IPS-15b (cell line): ENCODE results near the gene CATSPERE.
"Not testable (repeated sequence)": the region's sequence is repeated elsewhere in the genome, so short reads cannot be mapped to it uniquely, and the experiment has no call there.

Experiments used
- H3K27me3 ChIP-seq: one replicate; pipeline ENCODE4 v1.6.1; 2013; ENCODE audit warnings: low read length; ENCODE audit not compliant: control insufficient read depth, insufficient read depth
- H3K36me3 ChIP-seq: one replicate; pipeline ENCODE4 v1.6.1; 2013; ENCODE audit warnings: low read length; ENCODE audit not compliant: control insufficient read depth, insufficient read depth
- H3K4me1 ChIP-seq: one replicate; pipeline ENCODE4 v1.6.1; 2013; ENCODE audit warnings: mild to moderate bottlenecking, low read length; ENCODE audit not compliant: control insufficient read depth, insufficient read depth
- H3K4me3 ChIP-seq: one replicate; pipeline ENCODE4 v1.5.1; 2013; ENCODE audit warnings: low read depth, low read length
- H3K9ac ChIP-seq: one replicate; pipeline ENCODE4 v1.6.1; 2013; ENCODE audit warnings: low read depth, mild to moderate bottlenecking, low read length
- H3K9me3 ChIP-seq: one replicate; pipeline ENCODE4 v1.6.1; 2013; ENCODE audit warnings: mild to moderate bottlenecking, low read length; ENCODE audit not compliant: control insufficient read depth, insufficient read depth

The CATSPERE gene

DNA sequence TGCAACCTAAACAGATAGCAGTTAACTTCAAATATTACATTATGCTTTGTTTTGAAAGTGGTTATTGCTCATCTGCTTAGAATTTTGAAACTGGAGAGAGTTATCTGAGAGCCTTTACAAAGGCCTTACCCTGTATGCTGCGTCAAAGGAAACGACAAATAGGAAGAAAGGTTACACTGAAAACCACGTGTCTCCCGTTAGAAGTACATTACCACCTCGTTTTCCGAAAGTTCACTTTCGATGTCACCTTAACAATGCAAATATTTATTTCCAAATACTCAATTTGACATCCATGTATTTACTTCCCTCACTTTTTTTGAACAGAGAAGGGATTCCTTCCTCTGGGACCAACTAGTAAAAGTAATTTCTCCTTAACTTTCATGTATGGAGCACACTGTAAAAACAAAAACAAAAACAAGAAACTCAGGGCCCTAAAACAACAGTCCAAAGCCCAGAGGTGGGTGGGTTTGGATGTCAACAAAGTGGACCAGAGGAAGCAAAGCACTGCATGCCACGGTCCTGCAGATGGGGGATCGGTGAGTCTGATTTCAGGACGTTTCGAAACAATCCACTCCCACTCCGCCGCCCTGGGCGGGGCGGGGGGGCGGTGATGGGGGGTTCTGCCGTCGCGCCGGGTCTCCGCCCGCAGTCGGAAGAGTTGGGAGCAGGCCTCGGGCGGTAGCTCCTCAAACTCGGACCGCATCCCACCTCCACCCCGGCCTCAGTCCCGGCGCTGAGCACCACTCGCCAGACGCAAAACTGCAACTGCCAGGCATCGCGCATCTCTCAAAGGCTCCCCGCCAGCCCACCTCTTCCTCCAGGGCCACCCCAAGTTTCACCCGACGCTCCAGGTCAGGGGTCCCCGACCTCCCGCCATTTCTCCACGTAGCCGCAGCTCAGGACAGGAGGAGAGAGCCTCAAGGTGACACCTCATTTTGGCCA lies 10.2 kb upstream of the CATSPERE start:
- Histone ChIP-seq H3K4me1 (peaks cover 49% of the 10 kb centered on the region), H3K9me3 (no peaks in the 10 kb centered on the region), H3K4me3 (peak overlapping the region; percentile 93), H3K27me3 (no peaks in the 10 kb centered on the region), H3K36me3 (no peaks in the 10 kb centered on the region), H3K9ac (peak overlapping the region; percentile 91)

GRCh38 chr1:244451539-244451950 lies 9.5 kb upstream of the CATSPERE start, which contains the start of gene ADSS2:
Gene ADSS2 (minus strand): TSS chr1:244451909. CDS start chr1:244451817, 92 bp downstream.
- peak within 1 kb of the TSS; percentile 93 for H3K4me3 ChIP-seq
- peaks cover 45% of the 10 kb centered on the region for H3K4me1 ChIP-seq
- H3K9ac ChIP-seq = peak within 1 kb of the TSS; percentile 91
- H3K9me3 ChIP-seq = no peaks in the 10 kb centered on the region
- H3K27me3 ChIP-seq = no peaks in the 10 kb centered on the region
- H3K36me3 ChIP-seq = no peaks in the 10 kb centered on the region

- no peak overlapping the region for H3K9ac ChIP-seq
- no peaks in the 10 kb centered on the region for H3K27me3 ChIP-seq
- H3K4me3 ChIP-seq = peak overlapping the region; percentile 42
- H3K4me1 ChIP-seq = peaks cover 42% of the 10 kb centered on the region
- no peaks in the 10 kb centered on the region for H3K36me3 ChIP-seq
- no peaks in the 10 kb centered on the region for H3K9me3 ChIP-seq
These were observed 8.9 kb upstream of the CATSPERE start for GRCh38 chr1:244451951-244452795.

DNA sequence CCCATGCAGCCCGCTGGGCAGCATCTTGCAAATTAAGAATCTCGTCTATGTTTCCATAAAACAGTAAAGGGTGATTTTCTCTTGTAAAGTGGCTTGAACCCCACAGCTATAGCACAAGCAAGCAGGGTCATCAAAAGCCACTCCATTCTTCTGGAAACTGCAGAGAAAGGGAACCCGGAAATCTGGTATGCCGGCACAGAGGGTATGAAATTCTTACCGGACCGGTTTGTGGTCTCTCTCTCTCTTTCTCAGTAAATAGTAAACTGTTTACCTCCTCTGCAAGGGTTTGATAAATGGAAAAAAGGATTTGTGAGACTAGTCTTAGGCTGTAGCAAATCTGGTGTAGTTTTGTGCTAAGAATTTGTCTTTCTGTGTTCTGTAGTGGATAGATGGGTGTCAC lies 6.7 kb upstream of the CATSPERE start:
- Histone ChIP-seq H3K9ac (no peak overlapping the region), H3K4me1 (peaks cover 23% of the 10 kb centered on the region), H3K9me3 (no peaks in the 10 kb centered on the region), H3K36me3 (no peaks in the 10 kb centered on the region), H3K4me3 (no peak overlapping the region), H3K27me3 (no peaks in the 10 kb centered on the region)

DNA sequence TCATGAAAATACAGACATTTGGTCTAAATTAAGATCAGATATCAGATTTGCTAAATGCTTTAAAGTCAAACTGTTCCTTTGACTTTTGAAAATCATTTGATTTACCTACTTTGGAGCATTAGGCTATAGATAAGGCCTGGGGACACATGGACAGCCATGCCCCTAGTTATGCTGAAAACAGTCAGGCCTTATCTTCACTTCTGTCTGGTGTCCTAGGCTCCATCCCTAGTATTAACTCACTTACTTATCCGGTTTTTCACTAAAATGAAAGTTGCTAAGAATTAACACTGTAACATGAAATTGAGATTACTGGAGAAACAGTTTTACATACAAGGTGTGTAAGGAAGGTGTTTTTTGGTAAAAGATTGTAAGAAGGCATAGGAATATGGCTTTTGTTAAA lies 4.5 kb upstream of the CATSPERE start:
- Histone ChIP-seq H3K9ac (no peak overlapping the region), H3K9me3 (no peaks in the 10 kb centered on the region), H3K4me1 (peaks cover 14% of the 10 kb centered on the region), H3K36me3 (no peaks in the 10 kb centered on the region), H3K27me3 (no peaks in the 10 kb centered on the region), H3K4me3 (no peak overlapping the region)

- Histone ChIP-seq H3K9me3 (no peaks in the 10 kb centered on the region), H3K4me1 (peaks cover 14% of the 10 kb centered on the region), H3K9ac (no peak overlapping the region), H3K27me3 (no peaks in the 10 kb centered on the region), H3K36me3 (no peaks in the 10 kb centered on the region), H3K4me3 (no peak overlapping the region)
These were observed 2.3 kb upstream of the CATSPERE start for GRCh38 chr1:244458781-244459180.

- Histone ChIP-seq H3K4me1 (peaks cover 6% of the 10 kb centered on the region), H3K4me3 (no peak overlapping the region), H3K27me3 (no peaks in the 10 kb centered on the region), H3K9ac (no peak overlapping the region), H3K9me3 (no peaks in the 10 kb centered on the region), H3K36me3 (no peaks in the 10 kb centered on the region)
These were observed 876 bp upstream of the CATSPERE start for GRCh38 chr1:244460197-244460596.

DNA sequence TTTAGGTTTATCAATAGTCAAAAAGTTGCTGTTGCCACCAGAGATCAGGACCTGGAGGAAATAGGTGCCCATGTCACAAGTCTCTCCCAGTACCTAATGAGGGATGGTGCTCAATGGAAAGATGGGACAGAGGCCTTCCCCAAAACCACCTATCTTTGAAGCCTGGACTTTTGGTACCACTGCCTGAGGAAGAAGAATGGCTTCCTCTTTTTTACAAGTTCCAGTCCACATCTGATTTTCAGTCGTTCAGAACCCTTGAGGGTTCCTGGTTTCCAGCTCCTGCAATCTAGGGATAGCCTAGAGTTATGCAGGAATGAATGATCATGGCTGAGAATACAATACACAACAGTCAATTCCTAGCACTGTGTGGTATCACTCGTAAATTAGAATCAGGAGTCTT lies 5.7 kb downstream of the CATSPERE start:
- Histone ChIP-seq H3K9ac (no peak overlapping the region), H3K4me1 (no peaks in the 10 kb centered on the region), H3K36me3 (no peaks in the 10 kb centered on the region)

GRCh38 chr1:244473059-244473605 lies 12.1 kb downstream of the CATSPERE start:
- Histone ChIP-seq H3K9ac (no peak overlapping the region), H3K36me3 (no peaks in the 10 kb centered on the region), H3K4me1 (no peaks in the 10 kb centered on the region), H3K27me3 (no peaks in the 10 kb centered on the region), H3K9me3 (no peaks in the 10 kb centered on the region), H3K4me3 (no peak overlapping the region)

More for the DNA sequence above, 5.7 kb downstream of the CATSPERE start:
- no peaks in the 10 kb centered on the region for H3K9me3 ChIP-seq
- no peak overlapping the region for H3K4me3 ChIP-seq
- no peaks in the 10 kb centered on the region for H3K27me3 ChIP-seq

- H3K4me1 ChIP-seq, H3K9ac ChIP-seq, H3K4me3 ChIP-seq, H3K36me3 ChIP-seq, H3K9me3 ChIP-seq, H3K27me3 ChIP-seq: not testable (repeated sequence)
These were observed 23.9 kb downstream of the CATSPERE start for GRCh38 chr1:244484971-244485370.

- H3K36me3 ChIP-seq = no peaks in the 10 kb centered on the region
- H3K4me3 ChIP-seq = no peak overlapping the region
- no peaks in the 10 kb centered on the region for H3K9me3 ChIP-seq
- no peaks in the 10 kb centered on the region for H3K4me1 ChIP-seq
- H3K9ac ChIP-seq = no peak overlapping the region
- H3K27me3 ChIP-seq = no peaks in the 10 kb centered on the region
These were observed 33.6 kb downstream of the CATSPERE start for GRCh38 chr1:244494653-244495052.
